GM10847 (cell line): ENCODE results near the gene TNFRSF18.
A peak's percentile ranks its signal among the peaks of the same experiment; 100 is the strongest.

ENCODE experiments used
- POLR2A ChIP-seq: IDR thresholded peaks from 2 replicates; pipeline ENCODE4 v1.6.1; 2011; ENCODE audit not compliant: insufficient read length; ENCODE audit errors: extremely low read depth

The TNFRSF18 gene

GRCh38 chr1:1233567-1233892, 27.1 kb upstream of the TNFRSF18 start:
- TF ChIP-seq POLR2A = no peak

- TF ChIP-seq POLR2A = no peak
These were observed 26.6 kb upstream of the TNFRSF18 start for GRCh38 chr1:1232796-1233566.

- peak; percentile 36 for TF ChIP-seq POLR2A
These were observed 25.9 kb upstream of the TNFRSF18 start, which contains the start of gene B3GALT6 for GRCh38 chr1:1232208-1232795. Gene B3GALT6 (plus strand): TSS chr1:1232237. CDS start chr1:1232279, 42 bp downstream.

- peak; percentile 94 for TF ChIP-seq POLR2A
These were observed 25.2 kb upstream of the TNFRSF18 start, which contains the start of gene SDF4 for GRCh38 chr1:1231400-1232207. Gene SDF4 (minus strand): TSS chr1:1232001. CDS start chr1:1228772, 3,229 bp downstream.

GRCh38 chr1:1230656-1231399, 24.4 kb upstream of the TNFRSF18 start:
- TF ChIP-seq POLR2A = no peak

- TF ChIP-seq POLR2A = no peak
These were observed 23.4 kb upstream of the TNFRSF18 start for GRCh38 chr1:1229770-1230169.

- no peak for TF ChIP-seq POLR2A
These were observed 22.4 kb upstream of the TNFRSF18 start for GRCh38 chr1:1228596-1229321.

- TF ChIP-seq POLR2A = no peak
These were observed 21.8 kb upstream of the TNFRSF18 start for GRCh38 chr1:1228187-1228586.

GRCh38 chr1:1227386-1227785, 21.0 kb upstream of the TNFRSF18 start:
- TF ChIP-seq POLR2A = no peak

- no peak for TF ChIP-seq POLR2A
These were observed 20.4 kb upstream of the TNFRSF18 start for GRCh38 chr1:1226566-1227362.

GRCh38 chr1:1225913-1226312, 19.5 kb upstream of the TNFRSF18 start:
- TF ChIP-seq POLR2A = no peak

- no peak for TF ChIP-seq POLR2A
These were observed 18.9 kb upstream of the TNFRSF18 start for GRCh38 chr1:1225238-1225845.

GRCh38 chr1:1223891-1224290, 17.5 kb upstream of the TNFRSF18 start:
- no peak for TF ChIP-seq POLR2A
